Ascending aorta (tissue), 2 donors: ENCODE results near the gene SNX6. TPM values are rescaled to one million over a fixed set of nuclear protein-coding genes. Genes with fewer than 3 reads are reported as not detected.
A peak's percentile ranks its signal among the peaks of the same experiment; 100 is the strongest.

ENCODE experiments used
- DNase-seq, 2 donors: peaks; one replicate each; pipeline ENCODE4 v3.0.0-alpha.2; 2019; ENCODE audit warnings: low spot score in 2 of 2
- H3K27ac ChIP-seq, 2 donors: fragments of 200-600 bp; sonication (generic); one replicate each; pipeline ENCODE4 v1.5.1; 2016 to 2017; ENCODE audit warnings: mild to moderate bottlenecking in 1 of 2
- H3K27me3 ChIP-seq: fragments of 200-600 bp; sonication (generic); one replicate; pipeline ENCODE4 v1.5.1; 2017
- H3K36me3 ChIP-seq, 2 donors: fragments of 200-600 bp; sonication (generic); one replicate each; pipeline ENCODE4 v1.5.1; 2016
- H3K4me1 ChIP-seq, 2 donors: fragments of 200-600 bp; sonication (generic); one replicate each; pipeline ENCODE4 v1.5.1; 2016 to 2017; ENCODE audit warnings: mild to moderate bottlenecking in 1 of 2
- H3K4me3 ChIP-seq, 2 donors: fragments of 200-600 bp; sonication (generic); one replicate each; pipeline ENCODE4 v1.5.1; 2016 to 2017; ENCODE audit warnings: mild to moderate bottlenecking in 1 of 2
- H3K9me3 ChIP-seq, 2 donors: fragments of 200-600 bp; sonication (generic); one replicate each; pipeline ENCODE4 v1.5.1; 2016
- CTCF ChIP-seq, 3 experiments: fragments of 200-600 bp in 2 of 3; fragments of 450-650 bp in 1 of 3; sonication (generic) in 2 of 3; IDR thresholded peaks; one replicate each; pipeline ENCODE4 v1.5.1; 2016 to 2019; ENCODE audit warnings: antibody characterized with exemption in 3 of 3, mild to moderate bottlenecking in 1 of 3, moderate library complexity in 1 of 3
- intact Hi-C: fragments of 100-400 bp; cut with DNase I; formaldehyde crosslinking; loops from one replicate; pipeline ENCODE4 v1.15.1; 2023
- total RNA-seq: library from RNA; depleted of rRNA; stranded (reverse); fragments of >200 nt; gene quantifications from one replicate; pipeline ENCODE4 v1.1.0, GENCODE V29; 2016

SNX6 gene
- total RNA-seq, 1 donor from 2014 or later: 25.3 TPM

GRCh38 chr14:34605461-34605860 is 24.5 kb downstream of the SNX6 start:
- Histone ChIP-seq H3K27ac (peak overlapping the region in 1 of 2 donors; percentile 11), H3K36me3 (peaks cover 72 to 88% of the 10 kb centered on the region in 2 donors), H3K4me3 (no peak overlapping the region), H3K27me3 (no peaks in the 10 kb centered on the region), H3K9me3 (no peaks in the 10 kb centered on the region), H3K4me1 (no peaks in the 10 kb centered on the region)
- DNase-seq: no peak
- no peak for TF ChIP-seq CTCF (IDR thresholded peaks at IDR 0.05)
- intact Hi-C loops: no loop called here

GRCh38 chr14:34604995-34605394 is 25.0 kb downstream of the SNX6 start:
- Histone ChIP-seq H3K9me3 (no peaks in the 10 kb centered on the region), H3K4me1 (no peaks in the 10 kb centered on the region), H3K27ac (peak overlapping the region in 1 of 2 donors; percentile 11), H3K27me3 (no peaks in the 10 kb centered on the region), H3K4me3 (no peak overlapping the region), H3K36me3 (peaks cover 77 to 92% of the 10 kb centered on the region in 2 donors)
- DNase-seq: no peak
- TF ChIP-seq CTCF (IDR thresholded peaks at IDR 0.05): no peak
- intact Hi-C loops: no loop called here

- Histone ChIP-seq H3K4me3 (no peak overlapping the region), H3K27me3 (no peaks in the 10 kb centered on the region), H3K27ac (no peak overlapping the region), H3K36me3 (peaks cover 87 to 98% of the 10 kb centered on the region in 2 donors), H3K9me3 (no peaks in the 10 kb centered on the region), H3K4me1 (peaks cover 0 to 6% of the 10 kb centered on the region in 2 donors)
- no peak for TF ChIP-seq CTCF (IDR thresholded peaks at IDR 0.05)
- intact Hi-C loops: no loop called here
- DNase-seq: peak in 1 of 2 donors; percentile 43
Measured at GRCh38 chr14:34596891-34597290, 33.1 kb downstream of the SNX6 start.

GRCh38 chr14:34593740-34594375 is 36.1 kb downstream of the SNX6 start:
- DNase-seq: peak in 1 of 2 donors; percentile 62
- no peak overlapping the region for H3K4me3 ChIP-seq
- peak overlapping the region; percentile 15 to 60 for H3K27ac ChIP-seq
- peaks cover 77 to 93% of the 10 kb centered on the region in 2 donors for H3K36me3 ChIP-seq
- peaks cover 0 to 6% of the 10 kb centered on the region in 2 donors for H3K4me1 ChIP-seq
- H3K9me3 ChIP-seq: no peaks in the 10 kb centered on the region
- no peak for TF ChIP-seq CTCF (IDR thresholded peaks at IDR 0.05)
- H3K27me3 ChIP-seq: no peaks in the 10 kb centered on the region
- intact Hi-C loops: no loop called here

- Histone ChIP-seq H3K36me3 (peaks cover 75 to 92% of the 10 kb centered on the region in 2 donors), H3K27ac (no peak overlapping the region), H3K9me3 (no peaks in the 10 kb centered on the region), H3K27me3 (no peaks in the 10 kb centered on the region), H3K4me1 (peaks cover 0 to 6% of the 10 kb centered on the region in 2 donors), H3K4me3 (no peak overlapping the region)
- intact Hi-C loops: no loop called here
- DNase-seq: peak in 1 of 2 donors; percentile 27
- no peak for TF ChIP-seq CTCF (IDR thresholded peaks at IDR 0.05)
Measured at GRCh38 chr14:34592623-34593022, 37.3 kb downstream of the SNX6 start.
